ENCODE results near the gene PACSIN2. TPM values are rescaled to one million over a fixed set of nuclear protein-coding genes. Genes with fewer than 3 reads are reported as not detected.
"Not testable (repeated sequence)": the region's sequence is repeated elsewhere in the genome, so short reads cannot be mapped to it uniquely, and the experiment has no call there.

PACSIN2 gene
- total RNA-seq, 1 donor from 2014 or later, result 93.4 TPM

DNA sequence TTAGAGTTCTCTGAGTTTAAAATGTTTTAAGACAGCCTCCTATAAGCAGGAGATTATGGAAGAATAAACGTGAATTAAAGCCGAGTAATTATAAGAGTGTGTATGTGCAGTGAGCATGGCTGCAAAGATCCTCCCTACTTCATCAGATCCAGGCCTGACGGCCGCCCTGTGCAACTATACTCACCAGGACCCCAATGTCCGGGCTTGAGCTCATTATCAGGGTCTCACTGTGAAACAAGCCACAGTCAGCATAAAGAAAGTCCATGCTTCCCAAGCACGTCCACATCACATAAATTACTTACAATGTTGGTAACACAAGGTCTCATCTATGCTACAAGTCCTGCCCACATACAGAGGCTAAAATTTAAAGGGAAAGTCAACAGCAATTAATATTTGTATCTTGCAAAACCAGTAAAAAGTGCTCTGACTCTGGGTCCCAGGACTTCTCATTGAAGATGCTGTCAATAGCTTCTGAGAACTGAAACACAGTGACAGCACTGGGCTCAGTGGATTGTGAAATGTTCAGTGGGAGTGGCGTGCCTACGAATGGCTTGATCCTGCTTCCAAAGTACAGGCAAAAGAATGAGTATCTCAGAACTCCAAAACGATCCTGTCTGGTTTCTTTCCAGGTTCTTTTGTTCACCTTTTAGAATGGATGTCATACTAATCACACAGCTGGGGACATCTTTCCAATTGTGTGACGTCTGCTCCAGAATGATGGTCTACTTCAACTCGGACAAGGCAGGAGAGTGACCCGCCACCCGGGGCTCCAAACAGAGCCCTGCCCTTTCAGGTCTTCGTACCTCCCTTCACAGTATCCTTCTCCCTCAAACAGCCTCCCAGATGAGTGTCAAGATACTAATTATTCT lies 85.7 kb downstream of the PACSIN2 start:
- Mint-ChIP-seq H3K9me3 (ENCODE audit: low read depth) (no peaks in the 10 kb centered on the region), H3K36me3 (ENCODE audit: low read depth) (peaks cover 6% of the 10 kb centered on the region), H3K27me3 (ENCODE audit: low read depth) (no peaks in the 10 kb centered on the region), H3K27ac (ENCODE audit: unreplicated experiment) (peak overlapping the region; percentile 100), H3K4me1 (ENCODE audit: low read depth) (peaks cover 78% of the 10 kb centered on the region), H3K4me3 (ENCODE audit: unreplicated experiment) (peak overlapping the region; percentile 37)
- TF ChIP-seq, protein P1, sequence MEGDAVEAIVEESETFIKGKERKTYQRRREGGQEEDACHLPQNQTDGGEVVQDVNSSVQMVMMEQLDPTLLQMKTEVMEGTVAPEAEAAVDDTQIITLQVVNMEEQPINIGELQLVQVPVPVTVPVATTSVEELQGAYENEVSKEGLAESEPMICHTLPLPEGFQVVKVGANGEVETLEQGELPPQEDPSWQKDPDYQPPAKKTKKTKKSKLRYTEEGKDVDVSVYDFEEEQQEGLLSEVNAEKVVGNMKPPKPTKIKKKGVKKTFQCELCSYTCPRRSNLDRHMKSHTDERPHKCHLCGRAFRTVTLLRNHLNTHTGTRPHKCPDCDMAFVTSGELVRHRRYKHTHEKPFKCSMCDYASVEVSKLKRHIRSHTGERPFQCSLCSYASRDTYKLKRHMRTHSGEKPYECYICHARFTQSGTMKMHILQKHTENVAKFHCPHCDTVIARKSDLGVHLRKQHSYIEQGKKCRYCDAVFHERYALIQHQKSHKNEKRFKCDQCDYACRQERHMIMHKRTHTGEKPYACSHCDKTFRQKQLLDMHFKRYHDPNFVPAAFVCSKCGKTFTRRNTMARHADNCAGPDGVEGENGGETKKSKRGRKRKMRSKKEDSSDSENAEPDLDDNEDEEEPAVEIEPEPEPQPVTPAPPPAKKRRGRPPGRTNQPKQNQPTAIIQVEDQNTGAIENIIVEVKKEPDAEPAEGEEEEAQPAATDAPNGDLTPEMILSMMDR (IDR thresholded peaks at IDR 0.05), result no peak
- no peak for DNase-seq (ENCODE audit: low spot score)

DNA sequence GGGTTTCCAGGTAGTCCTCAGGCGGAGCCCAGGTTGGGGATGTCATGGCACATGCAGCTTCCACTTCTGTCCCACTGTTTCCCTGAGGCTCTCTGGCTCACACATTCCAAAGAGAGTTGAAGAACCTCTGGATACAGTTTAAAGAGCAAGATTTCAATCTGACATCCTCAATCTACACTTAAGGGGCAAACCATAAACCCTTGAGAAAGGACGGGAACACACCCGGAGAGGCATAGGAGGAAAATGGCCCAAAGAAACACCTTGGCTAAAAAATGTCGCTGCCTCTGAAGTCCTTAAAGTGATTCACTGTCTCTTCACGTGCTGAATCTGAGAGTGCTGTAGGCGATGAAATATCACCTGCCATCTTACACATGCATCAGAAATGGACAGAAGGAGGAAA lies 87.0 kb downstream of the PACSIN2 start:
- H3K36me3 Mint-ChIP-seq (ENCODE audit: low read depth), result peaks cover 6% of the 10 kb centered on the region
- H3K27ac Mint-ChIP-seq (ENCODE audit: unreplicated experiment), result no peak overlapping the region
- no peak overlapping the region for H3K4me3 Mint-ChIP-seq (ENCODE audit: unreplicated experiment)
- no peaks in the 10 kb centered on the region for H3K27me3 Mint-ChIP-seq (ENCODE audit: low read depth)
- no peaks in the 10 kb centered on the region for H3K9me3 Mint-ChIP-seq (ENCODE audit: low read depth)
- H3K4me1 Mint-ChIP-seq (ENCODE audit: low read depth), result peaks cover 72% of the 10 kb centered on the region
- TF ChIP-seq, protein P1 (IDR thresholded peaks at IDR 0.05), result no peak
- DNase-seq (ENCODE audit: low spot score), result no peak

DNA sequence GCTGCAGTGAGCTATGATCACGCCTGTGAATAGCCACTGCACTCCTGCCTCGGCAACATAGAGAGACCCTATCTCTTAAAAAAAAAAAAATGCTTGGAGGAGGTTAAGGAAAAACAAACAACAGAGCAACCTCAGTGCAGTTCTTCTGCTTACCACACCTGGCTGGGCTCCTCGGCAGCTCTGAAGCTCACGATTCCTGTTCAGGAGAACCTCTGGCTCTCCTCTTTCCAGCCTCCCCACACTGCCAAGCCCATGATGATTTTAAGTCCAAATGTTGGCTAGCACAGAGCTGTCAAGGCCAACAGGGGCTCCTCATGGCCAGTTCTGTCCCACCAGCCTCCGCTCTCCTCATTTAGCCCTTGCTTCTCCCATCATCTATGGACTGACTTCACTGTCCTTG lies 88.2 kb downstream of the PACSIN2 start:
- Mint-ChIP-seq H3K4me1 (ENCODE audit: low read depth) (peaks cover 72% of the 10 kb centered on the region), H3K4me3 (ENCODE audit: unreplicated experiment) (no peak overlapping the region), H3K36me3 (ENCODE audit: low read depth) (peaks cover 6% of the 10 kb centered on the region), H3K9me3 (ENCODE audit: low read depth) (no peaks in the 10 kb centered on the region), H3K27me3 (ENCODE audit: low read depth) (no peaks in the 10 kb centered on the region), H3K27ac (ENCODE audit: unreplicated experiment) (no peak overlapping the region)
- TF ChIP-seq, protein P1 (IDR thresholded peaks at IDR 0.05), result no peak
- no peak for DNase-seq (ENCODE audit: low spot score)

DNA sequence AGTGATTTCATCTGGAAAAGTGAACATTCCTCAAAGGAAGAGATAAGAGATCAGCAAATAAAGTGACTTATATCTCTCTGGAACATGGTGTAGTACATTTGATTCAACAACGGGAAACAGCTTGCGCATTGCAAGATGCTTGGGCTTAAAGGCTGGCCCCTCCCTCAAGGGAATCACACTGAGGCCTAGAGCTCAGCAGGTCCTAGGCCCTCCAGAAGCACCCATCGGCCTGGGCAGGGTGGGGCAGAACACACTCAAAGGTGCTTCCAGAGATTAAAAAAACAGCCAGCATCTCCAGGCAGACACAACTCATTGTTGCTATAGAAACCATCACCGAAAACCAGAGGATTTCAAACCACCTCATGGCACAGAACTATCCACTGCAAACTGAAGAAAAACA lies 88.8 kb downstream of the PACSIN2 start:
- no peaks in the 10 kb centered on the region for H3K9me3 Mint-ChIP-seq (ENCODE audit: low read depth)
- no peak overlapping the region for H3K4me3 Mint-ChIP-seq (ENCODE audit: unreplicated experiment)
- no peaks in the 10 kb centered on the region for H3K27me3 Mint-ChIP-seq (ENCODE audit: low read depth)
- peaks cover 6% of the 10 kb centered on the region for H3K36me3 Mint-ChIP-seq (ENCODE audit: low read depth)
- peak overlapping the region; percentile 58 for H3K27ac Mint-ChIP-seq (ENCODE audit: unreplicated experiment)
- DNase-seq (ENCODE audit: low spot score), result no peak
- TF ChIP-seq, protein P1 (IDR thresholded peaks at IDR 0.05), result no peak
- H3K4me1 Mint-ChIP-seq (ENCODE audit: low read depth), result peaks cover 72% of the 10 kb centered on the region

DNA sequence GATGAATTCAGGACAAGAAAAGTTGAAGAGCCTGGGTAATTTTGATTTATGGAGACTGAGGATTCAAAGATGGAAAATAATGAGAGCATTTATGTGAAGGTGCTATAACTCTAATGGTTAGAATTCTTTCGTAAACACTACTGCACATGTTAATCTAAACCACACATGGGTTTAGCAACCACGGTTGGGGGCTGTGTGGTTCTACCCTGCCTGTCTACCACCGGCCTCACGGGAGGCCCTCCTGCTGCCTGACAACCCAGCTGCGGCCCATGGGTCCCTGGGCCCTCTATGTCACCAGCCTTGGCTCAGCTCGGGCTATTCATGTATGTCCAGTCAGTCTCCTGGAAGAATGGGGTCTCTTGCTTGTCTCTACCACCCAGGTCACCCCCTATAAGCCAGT lies 89.4 kb downstream of the PACSIN2 start:
- no peaks in the 10 kb centered on the region for H3K9me3 Mint-ChIP-seq (ENCODE audit: low read depth)
- H3K27me3 Mint-ChIP-seq (ENCODE audit: low read depth), result no peaks in the 10 kb centered on the region
- H3K27ac Mint-ChIP-seq (ENCODE audit: unreplicated experiment), result peak overlapping the region; percentile 58
- H3K4me1 Mint-ChIP-seq (ENCODE audit: low read depth), result peaks cover 72% of the 10 kb centered on the region
- no peak overlapping the region for H3K4me3 Mint-ChIP-seq (ENCODE audit: unreplicated experiment)
- TF ChIP-seq, protein P1 (IDR thresholded peaks at IDR 0.05), result no peak
- DNase-seq (ENCODE audit: low spot score), result no peak
- H3K36me3 Mint-ChIP-seq (ENCODE audit: low read depth), result peaks cover 6% of the 10 kb centered on the region

DNA sequence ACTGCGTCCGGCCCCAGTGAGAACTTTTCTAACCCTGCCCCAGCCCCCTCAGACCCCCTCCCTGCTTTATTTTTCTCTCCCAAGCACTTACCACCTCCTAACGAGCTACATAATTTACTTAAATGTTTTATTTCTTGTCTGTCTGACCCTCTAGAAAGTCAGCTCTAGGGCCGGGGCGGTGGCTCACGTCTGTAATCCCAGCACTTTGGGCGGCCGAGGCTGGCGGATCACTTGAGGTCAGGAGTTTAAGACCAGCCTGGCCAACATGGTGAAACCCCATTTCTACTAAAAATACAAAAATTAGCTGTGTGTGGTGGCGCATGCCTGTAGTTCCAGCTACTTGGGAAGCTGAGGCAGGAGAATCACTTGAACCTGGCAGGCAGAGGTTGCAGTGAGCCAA lies 89.9 kb downstream of the PACSIN2 start:
- H3K36me3 Mint-ChIP-seq (ENCODE audit: low read depth); H3K27ac Mint-ChIP-seq (ENCODE audit: unreplicated experiment); H3K9me3 Mint-ChIP-seq (ENCODE audit: low read depth); H3K4me3 Mint-ChIP-seq (ENCODE audit: unreplicated experiment); H3K27me3 Mint-ChIP-seq (ENCODE audit: low read depth): not testable (repeated sequence)
- H3K4me1 Mint-ChIP-seq (ENCODE audit: low read depth), result peaks cover 72% of the 10 kb centered on the region
- peak; percentile 55 for DNase-seq (ENCODE audit: low spot score)

Data from chondrocyte (in vitro differentiated cells).